IMR-90 (cell line): ENCODE measurements around the gene JCAD. TPM values are rescaled to one million over a fixed set of nuclear protein-coding genes. Genes with fewer than 3 reads are reported as not detected.
A peak's percentile ranks its signal among the peaks of the same experiment; 100 is the strongest.

Experiments used
- ATAC-seq: fragments of 200-7000 bp; cut with Tn5 transposase; 2 replicates; pipeline ENCODE4 v1.9.1; 2020; ENCODE audit warnings: low read depth, mild to moderate bottlenecking, moderate library complexity
- BruUV-seq: library from RNA; stranded (reverse); fragments of 400-500 nt; replicated peaks from 2 replicates; lab custom pipeline; 2021; lab: Mats Ljungman, UMichigan
- CTCF ChIA-PET: fragments of 300-600 bp; formaldehyde crosslinking; extraction: SDS; loops from one replicate; lab custom pipeline; 2021; ENCODE audit warnings: antibody characterized with exemption; lab: Yijun Ruan, JAX
- POLR2A ChIA-PET: fragments of 300-600 bp; sonication (Branson Sonifier 250); formaldehyde crosslinking; loops from one replicate; lab custom pipeline; 2022; ENCODE audit warnings: antibody characterized with exemption; ENCODE audit not compliant: unreplicated experiment; lab: Charles Lee
- DNase-seq: peaks from one replicate; pipeline ENCODE4 v3.0.0; 2013
- H2AFZ ChIP-seq: replicated peaks from 2 replicates; pipeline ENCODE3; 2013; ENCODE audit warnings: low read length, mild to moderate bottlenecking; ENCODE audit not compliant: poor library complexity
- H2AK5ac ChIP-seq: 2 replicates; pipeline ENCODE4 v1.6.1; 2013; ENCODE audit warnings: low read depth, low read length, inconsistent platforms
- H2AK9ac ChIP-seq: replicated peaks from 2 replicates; pipeline ENCODE3; 2013; ENCODE audit warnings: mild to moderate bottlenecking, low read depth, low read length, moderate library complexity; ENCODE audit not compliant: poor library complexity
- H2BK120ac ChIP-seq: 2 replicates; pipeline ENCODE4 v1.6.1; 2013; ENCODE audit warnings: low read depth, low read length, inconsistent platforms
- H2BK15ac ChIP-seq: 3 replicates; pipeline ENCODE4 v1.6.1; 2013; ENCODE audit warnings: low read depth, low read length, inconsistent platforms
- H2BK20ac ChIP-seq: 2 replicates; pipeline ENCODE4 v1.6.1; 2013; ENCODE audit warnings: low read depth, mild to moderate bottlenecking, inconsistent platforms, low read length, moderate library complexity
- H2BK5ac ChIP-seq: 2 replicates; pipeline ENCODE4 v1.6.1; 2013; ENCODE audit warnings: mild to moderate bottlenecking, low read depth, low read length, inconsistent platforms; ENCODE audit not compliant: poor library complexity, severe bottlenecking
- H3K14ac ChIP-seq: replicated peaks from 2 replicates; pipeline ENCODE4 v1.6.1; 2013; ENCODE audit warnings: low read depth, low read length, inconsistent platforms
- H3K18ac ChIP-seq: 2 replicates; pipeline ENCODE4 v1.6.1; 2013; ENCODE audit warnings: low read depth, low read length, control low read depth
- H3K23ac ChIP-seq: 2 replicates; pipeline ENCODE4 v1.6.1; 2013; ENCODE audit warnings: low read depth, low read length, inconsistent platforms
- H3K27ac ChIP-seq: 2 replicates; pipeline ENCODE4 v1.5.1; 2013; ENCODE audit warnings: mild to moderate bottlenecking, control low read depth, low read length; ENCODE audit not compliant: insufficient read depth
- H3K27me3 ChIP-seq: 2 replicates; pipeline ENCODE4 v1.6.1; 2013; ENCODE audit warnings: low read length; ENCODE audit not compliant: control insufficient read depth, insufficient read depth
- H3K36me3 ChIP-seq: 2 replicates; pipeline ENCODE4 v1.6.1; 2013; ENCODE audit warnings: low read length, mixed read lengths; ENCODE audit not compliant: control insufficient read depth, insufficient read depth
- H3K4ac ChIP-seq: 2 replicates; pipeline ENCODE4 v1.6.1; 2013; ENCODE audit warnings: low read depth, low read length, inconsistent platforms
- H3K4me1 ChIP-seq: 2 replicates; pipeline ENCODE4 v1.6.1; 2013; ENCODE audit warnings: low read length, mixed read lengths; ENCODE audit not compliant: control insufficient read depth, insufficient read depth
- H3K4me2 ChIP-seq: 2 replicates; pipeline ENCODE4 v1.6.1; 2013; ENCODE audit warnings: low read depth, mild to moderate bottlenecking, control low read depth, low read length, moderate library complexity
- H3K4me3 ChIP-seq: 2 replicates; pipeline ENCODE4 v1.5.1; 2013; ENCODE audit warnings: low read depth, mild to moderate bottlenecking, control low read depth, low read length, moderate library complexity; ENCODE audit not compliant: insufficient read depth
- H3K56ac ChIP-seq: 2 replicates; pipeline ENCODE4 v1.6.1; 2013; ENCODE audit warnings: low read length, inconsistent platforms; ENCODE audit not compliant: insufficient read depth; ENCODE audit errors: extremely low read depth
- H3K79me1 ChIP-seq, 2 experiments: 2 replicates each; pipeline ENCODE4 v1.6.1; 2013; ENCODE audit warnings: low read length in 2 of 2, inconsistent platforms in 1 of 2, low read depth in 1 of 2
- H3K9ac ChIP-seq: 2 replicates; pipeline ENCODE4 v1.6.1; 2013; ENCODE audit warnings: low read depth, low read length, control low read depth
- H3K9me1 ChIP-seq: 2 replicates; pipeline ENCODE4 v1.6.1; 2013; ENCODE audit warnings: low read length, inconsistent platforms; ENCODE audit not compliant: insufficient read depth
- H3K9me3 ChIP-seq: 2 replicates; pipeline ENCODE4 v1.6.1; 2013; ENCODE audit warnings: low read length; ENCODE audit not compliant: control insufficient read depth, insufficient read depth
- H4K20me1 ChIP-seq: 2 replicates; pipeline ENCODE4 v1.6.1; 2013; ENCODE audit warnings: low read length, inconsistent platforms; ENCODE audit not compliant: insufficient read depth
- H4K5ac ChIP-seq: 2 replicates; pipeline ENCODE4 v1.6.1; 2013; ENCODE audit warnings: mild to moderate bottlenecking, low read depth, low read length, control low read depth
- H4K8ac ChIP-seq, 2 experiments: 2 replicates each; pipeline ENCODE4 v1.6.1; 2013; ENCODE audit warnings: low read depth in 2 of 2, low read length in 2 of 2, control low read depth in 1 of 2, inconsistent platforms in 1 of 2
- H4K91ac ChIP-seq: 2 replicates; pipeline ENCODE4 v1.6.1; 2013; ENCODE audit warnings: low read depth, low read length, inconsistent platforms; ENCODE audit not compliant: insufficient read depth
- BHLHE40 ChIP-seq: fragments of 150-350 bp; IDR thresholded peaks from 2 replicates; pipeline ENCODE4 v1.6.1; 2016; ENCODE audit warnings: mild to moderate bottlenecking, low read depth, low read length
- CEBPB ChIP-seq: IDR thresholded peaks from 2 replicates; pipeline ENCODE4 v1.6.1; 2012; ENCODE audit warnings: low read depth, low read length, improper control_type of control experiment
- FOS ChIP-seq: fragments of 150-350 bp; IDR thresholded peaks from 2 replicates; pipeline ENCODE4 v1.6.1; 2016; ENCODE audit warnings: low read depth, low read length
- MXI1 ChIP-seq: IDR thresholded peaks from 2 replicates; pipeline ENCODE4 v1.6.1; 2012; ENCODE audit warnings: low read depth, mild to moderate bottlenecking, low read length, moderate library complexity, borderline replicate concordance
- RCOR1 ChIP-seq: IDR thresholded peaks from 2 replicates; pipeline ENCODE4 v1.6.1; 2012; ENCODE audit warnings: mild to moderate bottlenecking, low read length, improper control_type of control experiment; ENCODE audit not compliant: insufficient replicate concordance
- WGBS, 2 experiments: methylation state at CpG; one replicate each; pipeline versions ENCODE4 v1.1.5 to v1.1.7; 2013; ENCODE audit warnings: missing lambda C conversion rate in 2 of 2; ENCODE audit not compliant: insufficient read length in 1 of 2; ENCODE audit errors: extremely low coverage in 2 of 2; 5-methylcytosine and 5-hydroxymethylcytosine counted together
- dilution Hi-C: fragments of 300-500 bp; cut with HindIII; formaldehyde crosslinking; loops from one replicate; pipeline ENCODE4 v1.14.3; 2018; ENCODE audit warnings: low sequenced_read_pairs; ENCODE audit not compliant: unreplicated experiment
- in situ Hi-C: fragments of 300-500 bp; cut with MboI; formaldehyde crosslinking; loops from 3 replicates; pipeline ENCODE4 v1.14.3; 2019; ENCODE audit warnings: low sequenced_read_pairs, inconsistent platforms, mixed read lengths
- intact Hi-C: fragments of 100-400 bp; cut with micrococcal nuclease; formaldehyde crosslinking; loops from 2 replicates; pipeline ENCODE4 v1.10.0; 2022
- polyA plus RNA-seq, 3 experiments: library from polyadenylated mRNA; depleted of rRNA; stranded (reverse); fragments of >200 nt; gene quantifications; 2 replicates each; pipeline ENCODE4 v1.2.3, GENCODE V29; 2012; ENCODE audit warnings: low replicate concordance in 1 of 3
- total RNA-seq: library from RNA; depleted of rRNA; stranded (reverse); fragments of >200 nt; gene quantifications from 2 replicates; pipeline ENCODE4 v1.2.3, GENCODE V29; 2012
- TF ChIP-seq, protein P1 (sequence below): fragments of 150-350 bp; IDR thresholded peaks from 2 replicates; pipeline ENCODE4 v1.6.1; 2017; ENCODE audit warnings: mild to moderate bottlenecking, antibody characterized with exemption, low read length, low read depth

JCAD gene
- total and polyA plus RNA-seq, 2 of the 4 experiments (the other 2 are of a cell fraction), result 15.9 to 16.8 TPM

DNA sequence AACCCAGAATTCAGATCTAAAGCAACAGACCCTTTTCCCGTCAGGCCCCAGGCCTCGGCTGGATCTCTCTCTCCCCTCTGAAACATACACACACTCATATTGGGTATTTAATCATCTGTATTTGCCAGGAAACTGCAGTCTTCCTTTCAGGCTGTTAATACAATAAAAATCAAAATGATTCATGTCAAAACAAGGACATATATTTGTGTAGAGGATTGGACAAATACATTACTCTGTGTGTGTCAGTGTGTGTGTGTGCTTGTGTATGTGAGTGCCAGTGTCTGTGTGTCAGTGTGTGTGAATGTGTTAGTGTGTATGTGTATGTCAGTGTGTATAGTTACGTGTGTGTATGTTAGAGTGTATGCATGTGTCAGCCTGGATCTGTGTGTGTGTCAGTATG is 90.8 kb downstream of the JCAD start:
- ChIA-PET CTCF (no interaction called here), POLR2A (no interaction called here)
- H3K23ac ChIP-seq, result peak overlapping the region; percentile 81; the same call in 1 of the 2 replicates
- no peak overlapping the region; the same call in 1 of the 2 replicates for H3K18ac ChIP-seq
- peak overlapping the region; percentile 43; the same call in 1 of the 2 replicates for H3K4ac ChIP-seq
- H3K36me3 ChIP-seq, result no peaks in the 10 kb centered on the region
- H3K9me1 ChIP-seq, result no peaks in the 10 kb centered on the region
- ATAC-seq (peak; percentile 21), DNase-seq (no peak)
- peak overlapping the region in 1 of 2 experiments; percentile 39; a peak in 1 of 4 replicates for H4K8ac ChIP-seq
- H3K4me2 ChIP-seq, result no peak overlapping the region
- H3K9me3 ChIP-seq, result no peaks in the 10 kb centered on the region
- H4K91ac ChIP-seq, result no peak overlapping the region
- TF ChIP-seq, protein P1, sequence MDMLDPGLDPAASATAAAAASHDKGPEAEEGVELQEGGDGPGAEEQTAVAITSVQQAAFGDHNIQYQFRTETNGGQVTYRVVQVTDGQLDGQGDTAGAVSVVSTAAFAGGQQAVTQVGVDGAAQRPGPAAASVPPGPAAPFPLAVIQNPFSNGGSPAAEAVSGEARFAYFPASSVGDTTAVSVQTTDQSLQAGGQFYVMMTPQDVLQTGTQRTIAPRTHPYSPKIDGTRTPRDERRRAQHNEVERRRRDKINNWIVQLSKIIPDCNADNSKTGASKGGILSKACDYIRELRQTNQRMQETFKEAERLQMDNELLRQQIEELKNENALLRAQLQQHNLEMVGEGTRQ, result no peak
- TF ChIP-seq CEBPB, result no peak
- TF ChIP-seq BHLHE40, result no peak
- no peak for TF ChIP-seq RCOR1
- TF ChIP-seq FOS, result no peak
- no peak for TF ChIP-seq MXI1
- H4K20me1 ChIP-seq, result no peaks in the 10 kb centered on the region
- intact Hi-C loops, result no loop called here
- H2BK120ac ChIP-seq, result peak overlapping the region; percentile 24; the same call in 1 of the 2 replicates
- H3K27me3 ChIP-seq, result peaks cover 6% of the 10 kb centered on the region
- dilution Hi-C loops, result no loop called here
- no peak overlapping the region for H2AK9ac ChIP-seq
- peak overlapping the region; percentile 67; the same call in 1 of the 2 replicates for H2BK20ac ChIP-seq
- in situ Hi-C loops, result no loop called here
- no peaks in the 10 kb centered on the region for H3K79me1 ChIP-seq
- no peak overlapping the region for H3K4me3 ChIP-seq
- H3K27ac ChIP-seq, result no peak overlapping the region
- peaks cover 2% of the 10 kb centered on the region; the same call in 1 of the 2 replicates for H3K4me1 ChIP-seq
- H2BK5ac ChIP-seq, result no peak overlapping the region
- H3K56ac ChIP-seq, result no peak overlapping the region
- H2AFZ ChIP-seq, result peak overlapping the region; percentile 29
- H3K9ac ChIP-seq, result no peak overlapping the region; the same call in 1 of the 2 replicates
- no peak overlapping the region for H2BK15ac ChIP-seq
- 91% methylated on average over 1 of the region's 3 CpGs; no CpG with 5 or more reads in 1 of the 2 experiments for WGBS, 2 experiments
- BruUV-seq, result no TSS peak
- H3K14ac ChIP-seq, result peak overlapping the region; percentile 78
- no peak overlapping the region; the same call in 1 of the 2 replicates for H4K5ac ChIP-seq
- peak overlapping the region; percentile 74; the same call in 1 of the 2 replicates for H2AK5ac ChIP-seq
